Transverse colon (tissue), 3 donors: Measurements from ENCODE around the gene CHST3.

Source experiments
- CTCF ChIP-seq, 5 experiments: fragments of 200-600 bp in 3 of 5; fragments of 450-650 bp in 2 of 5; sonication (generic) in 3 of 5; IDR thresholded peaks; 1 replicate in 2 of 5; 2 replicates in 3 of 5; pipeline ENCODE4 v1.5.1; 2016 to 2017; ENCODE audit warnings: antibody characterized with exemption in 5 of 5, inconsistent platforms in 3 of 5, mild to moderate bottlenecking in 2 of 5, moderate library complexity in 1 of 5
- POLR2A ChIP-seq: fragments of 450-650 bp; IDR thresholded peaks from one replicate; pipeline ENCODE4 v1.6.1; 2016; ENCODE audit warnings: antibody characterized with exemption, mild to moderate bottlenecking, moderate library complexity

GRCh38 chr10:71918992-71919391 lies 45.2 kb upstream of the CHST3 start:
- no peak for TF ChIP-seq CTCF (IDR thresholded peaks at IDR 0.05)
- no peak for TF ChIP-seq POLR2A
